Fibroblast of the aortic adventitia (primary cell): ENCODE data around the gene HPGDS. TPM values are rescaled to one million over a fixed set of nuclear protein-coding genes. Genes with fewer than 3 reads are reported as not detected.
"Not testable (repeated sequence)": the region's sequence is repeated elsewhere in the genome, so short reads cannot be mapped to it uniquely, and the experiment has no call there.

Source experiments
- DNase-seq: peaks from one replicate; pipeline ENCODE4 v3.0.0-alpha.2; 2010; ENCODE audit warnings: low read depth
- H3K4me3 ChIP-seq: 2 replicates; pipeline ENCODE4 v1.5.1; 2011; ENCODE audit warnings: low read depth, mild to moderate bottlenecking, control low read depth, low read length, moderate library complexity
- CTCF ChIP-seq: IDR thresholded peaks from 2 replicates; pipeline ENCODE4 v1.5.1; 2011; ENCODE audit warnings: mild to moderate bottlenecking, low read length, control low read depth, inconsistent platforms; ENCODE audit not compliant: insufficient read depth
- total RNA-seq: library from RNA; depleted of rRNA; stranded (reverse); fragments of >200 nt; gene quantifications from 2 replicates; pipeline ENCODE4 v1.2.3, GENCODE V29; 2012; ENCODE audit warnings: low replicate concordance

HPGDS gene
- total RNA-seq, 1 donor = not detected

- TF ChIP-seq CTCF = no peak
- DNase-seq = peak; percentile 34
- H3K4me3 ChIP-seq = no peak overlapping the region
Measured at GRCh38 chr4:94341481-94342370, 910 bp downstream of the HPGDS start.

- TF ChIP-seq CTCF = no peak
- DNase-seq = no peak
- no peak overlapping the region for H3K4me3 ChIP-seq
Measured at GRCh38 chr4:94339779-94340178, 2.9 kb downstream of the HPGDS start.

DNA sequence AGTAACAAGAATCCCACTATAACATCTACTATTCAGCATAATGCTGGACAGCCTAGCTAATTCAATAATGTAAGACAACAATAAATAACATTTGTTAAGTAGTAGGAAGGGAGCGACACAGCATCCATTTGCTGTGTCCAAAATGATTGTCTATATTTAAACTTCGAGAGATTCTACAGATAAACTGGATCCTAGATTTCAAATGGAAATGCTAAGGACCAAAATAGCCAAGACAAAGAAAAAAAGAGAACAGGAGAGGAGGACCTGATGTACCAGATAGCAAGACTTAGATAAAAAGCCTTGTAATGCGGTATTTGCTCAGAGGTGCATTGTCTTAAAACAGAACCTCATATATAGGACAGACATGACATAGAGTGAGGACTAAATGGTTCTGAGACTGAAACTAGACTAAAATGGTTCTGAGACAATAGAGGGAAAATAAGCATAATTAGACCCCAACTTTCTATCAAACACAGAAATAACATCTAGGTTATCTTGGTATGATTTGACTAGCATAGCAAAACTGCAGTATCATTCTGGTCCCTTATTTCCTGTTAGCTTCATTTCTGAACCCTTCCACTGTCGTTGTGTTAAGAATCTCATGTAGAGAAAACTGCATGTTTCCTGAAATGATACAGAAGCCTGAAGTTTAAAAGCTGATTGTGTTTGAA lies 3.8 kb downstream of the HPGDS start:
- TF ChIP-seq CTCF = no peak
- no peak overlapping the region for H3K4me3 ChIP-seq
- DNase-seq = no peak

- H3K4me3 ChIP-seq, DNase-seq: not testable (repeated sequence)
Measured at GRCh38 chr4:94336791-94337190, 5.8 kb downstream of the HPGDS start.

DNA sequence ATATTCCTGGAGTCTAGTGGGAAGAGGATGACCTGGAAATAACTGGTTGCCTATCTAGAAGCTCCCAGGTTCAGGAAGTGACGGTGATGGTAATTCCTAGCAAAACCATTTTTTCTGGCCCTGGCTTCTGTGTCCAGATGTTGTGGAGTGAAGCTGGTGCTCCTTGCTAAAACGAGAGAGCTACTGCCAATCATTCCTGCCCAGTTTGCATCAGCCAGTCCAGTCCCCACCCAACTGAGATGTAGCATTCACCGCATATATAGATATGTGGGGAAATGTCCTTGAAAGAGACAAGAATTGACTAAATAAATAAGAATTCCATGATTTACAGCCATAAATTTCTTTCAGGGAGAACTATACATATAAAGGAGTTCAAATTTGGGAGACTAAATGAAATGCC lies 6.3 kb downstream of the HPGDS start:
- no peak for TF ChIP-seq CTCF

DNA sequence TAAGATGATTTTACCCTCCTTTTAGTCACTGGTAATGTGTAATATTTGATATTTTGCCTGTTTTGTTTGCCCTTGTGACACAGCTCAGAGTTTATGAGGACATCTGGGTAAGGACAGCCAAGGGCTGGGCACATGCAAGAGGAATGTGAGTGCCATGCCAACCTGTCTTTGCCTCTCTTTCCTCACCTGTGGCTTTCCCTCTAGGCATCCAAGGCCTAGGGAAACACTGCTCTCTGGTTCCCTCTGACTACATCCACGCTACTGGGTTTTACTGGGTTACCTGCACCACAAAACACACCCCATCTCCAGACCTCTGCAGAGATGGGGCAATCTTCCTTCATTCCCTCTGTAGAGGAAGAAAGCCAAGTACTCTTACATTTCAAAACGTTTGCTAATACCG lies 7.7 kb downstream of the HPGDS start:
- TF ChIP-seq CTCF = no peak
- DNase-seq = no peak

More for the DNA sequence above, 6.3 kb downstream of the HPGDS start:
- no peak overlapping the region for H3K4me3 ChIP-seq
- no peak for DNase-seq

DNA sequence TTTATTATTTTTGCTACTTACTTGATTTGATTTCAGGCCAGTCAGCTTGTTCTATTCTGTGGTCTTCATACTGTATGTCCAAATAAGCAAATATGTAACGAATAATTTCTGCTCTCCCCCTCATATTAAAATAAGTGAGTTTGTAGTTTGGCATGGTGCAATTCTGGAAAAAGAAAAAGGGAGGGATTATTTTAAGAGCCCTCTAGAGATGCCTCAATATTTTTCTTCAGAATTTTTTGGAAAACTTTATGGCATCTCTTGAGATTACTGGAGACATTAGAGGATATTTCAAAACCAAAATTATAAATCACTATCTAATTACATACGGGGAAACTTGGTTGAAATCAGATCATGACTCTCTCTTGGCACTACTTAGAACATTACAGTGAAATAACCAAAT lies 8.2 kb downstream of the HPGDS start:
- no peak overlapping the region for H3K4me3 ChIP-seq
- no peak for TF ChIP-seq CTCF
- no peak for DNase-seq

More for the DNA sequence above, 7.7 kb downstream of the HPGDS start:
- H3K4me3 ChIP-seq = no peak overlapping the region
